ENCODE data around the gene CLEC11A.
A peak's percentile ranks its signal among the peaks of the same experiment; 100 is the strongest.

Gene CLEC11A

GRCh38 chr19:50724522-50725217, 1.5 kb downstream of the CLEC11A start (continued):
- no peak for TF ChIP-seq ZNF26 (tag by site-specific recombination; IDR thresholded peaks at IDR 0.05)
- TF ChIP-seq ZBTB48 (tag by site-specific recombination; IDR thresholded peaks at IDR 0.05): peak; percentile 64
- TF ChIP-seq BCL11B (tag by site-specific recombination; IDR thresholded peaks at IDR 0.05; ENCODE audit: low read depth): peak; percentile 76; the same call in 1 of the 2 replicates
- TF ChIP-seq HOXD13 (CRISPR knock-in tag; IDR thresholded peaks at IDR 0.05; ENCODE audit: borderline replicate concordance): no peak
- TF ChIP-seq ZEB2 (tag by site-specific recombination; IDR thresholded peaks at IDR 0.05): peak; percentile 29; the same call in 1 of the 2 replicates
- no peak for TF ChIP-seq ZNF529 (tag by site-specific recombination; IDR thresholded peaks at IDR 0.05; ENCODE audit: insufficient replicate concordance)
- TF ChIP-seq ZNF133 (tag by site-specific recombination; IDR thresholded peaks at IDR 0.05): 0 out of 2 replicates have a peak, but pooled peaks have one; percentile 8
- TF ChIP-seq ZNF610 (tag by site-specific recombination; IDR thresholded peaks at IDR 0.05; ENCODE audit: borderline replicate concordance): 0 out of 2 replicates have a peak, but pooled peaks have one; percentile 49
- peak; percentile 61 for TF ChIP-seq SP7 (tag by site-specific recombination; IDR thresholded peaks at IDR 0.05)
- no peak for TF ChIP-seq ZNF311 (tag by site-specific recombination; IDR thresholded peaks at IDR 0.05; ENCODE audit: borderline replicate concordance)
- no peak for TF ChIP-seq ZNF510 (tag by site-specific recombination; IDR thresholded peaks at IDR 0.05; ENCODE audit: insufficient replicate concordance)
- no peak; the same call in 1 of the 2 replicates for TF ChIP-seq ZBTB20 (tag by site-specific recombination; IDR thresholded peaks at IDR 0.05)
- TF ChIP-seq ZNF433 (tag by site-specific recombination; IDR thresholded peaks at IDR 0.05; ENCODE audit: low read depth): no peak
- TF ChIP-seq ZSCAN16 (tag by site-specific recombination; IDR thresholded peaks at IDR 0.05): no peak
- no peak for TF ChIP-seq ZNF670 (tag by site-specific recombination; IDR thresholded peaks at IDR 0.05; ENCODE audit: low read depth)
- TF ChIP-seq KLF17 (tag by site-specific recombination; IDR thresholded peaks at IDR 0.05): peak; percentile 68
- 0 out of 2 replicates have a peak, but pooled peaks have one; percentile 84 for TF ChIP-seq PBX3 (CRISPR knock-in tag; IDR thresholded peaks at IDR 0.05)
- TF ChIP-seq KLF9 (tag by site-specific recombination; IDR thresholded peaks at IDR 0.05; ENCODE audit: low read depth): peak; percentile 99
- TF ChIP-seq PRDM1 (tag by site-specific recombination; IDR thresholded peaks at IDR 0.05): no peak
- no peak for TF ChIP-seq ZNF701 (tag by site-specific recombination; IDR thresholded peaks at IDR 0.05)
- no peak for TF ChIP-seq PRDM6 (tag by site-specific recombination; IDR thresholded peaks at IDR 0.05)
- TF ChIP-seq ZNF16 (tag by site-specific recombination; IDR thresholded peaks at IDR 0.05; ENCODE audit: low read depth): no peak
- no peak for TF ChIP-seq ZNF202 (tag by site-specific recombination; IDR thresholded peaks at IDR 0.05; ENCODE audit: borderline replicate concordance)
- TF ChIP-seq ZNF626 (tag by site-specific recombination; IDR thresholded peaks at IDR 0.05): no peak
- peak; percentile 75; the same call in 1 of the 2 replicates for TF ChIP-seq SCRT1 (tag by site-specific recombination; IDR thresholded peaks at IDR 0.05; ENCODE audit: borderline replicate concordance)
- no peak for TF ChIP-seq ZNF654 (tag by site-specific recombination; IDR thresholded peaks at IDR 0.05; ENCODE audit: low read depth)
- peak; percentile 100 for TF ChIP-seq CTCF (tag by site-specific recombination; IDR thresholded peaks at IDR 0.05)
- no peak for TF ChIP-seq ZSCAN4 (tag by site-specific recombination; IDR thresholded peaks at IDR 0.05)
- no peak for TF ChIP-seq ZSCAN23 (tag by site-specific recombination; IDR thresholded peaks at IDR 0.05)
- TF ChIP-seq YY2 (tag by site-specific recombination; IDR thresholded peaks at IDR 0.05): no peak
- no peak for TF ChIP-seq ZNF571 (tag by site-specific recombination; IDR thresholded peaks at IDR 0.05)
- no peak for TF ChIP-seq ZNF555 (tag by site-specific recombination; conservative IDR thresholded peaks at IDR 0.05)
